ENCODE measurements around the gene SCPEP1.

Gene SCPEP1

DNA sequence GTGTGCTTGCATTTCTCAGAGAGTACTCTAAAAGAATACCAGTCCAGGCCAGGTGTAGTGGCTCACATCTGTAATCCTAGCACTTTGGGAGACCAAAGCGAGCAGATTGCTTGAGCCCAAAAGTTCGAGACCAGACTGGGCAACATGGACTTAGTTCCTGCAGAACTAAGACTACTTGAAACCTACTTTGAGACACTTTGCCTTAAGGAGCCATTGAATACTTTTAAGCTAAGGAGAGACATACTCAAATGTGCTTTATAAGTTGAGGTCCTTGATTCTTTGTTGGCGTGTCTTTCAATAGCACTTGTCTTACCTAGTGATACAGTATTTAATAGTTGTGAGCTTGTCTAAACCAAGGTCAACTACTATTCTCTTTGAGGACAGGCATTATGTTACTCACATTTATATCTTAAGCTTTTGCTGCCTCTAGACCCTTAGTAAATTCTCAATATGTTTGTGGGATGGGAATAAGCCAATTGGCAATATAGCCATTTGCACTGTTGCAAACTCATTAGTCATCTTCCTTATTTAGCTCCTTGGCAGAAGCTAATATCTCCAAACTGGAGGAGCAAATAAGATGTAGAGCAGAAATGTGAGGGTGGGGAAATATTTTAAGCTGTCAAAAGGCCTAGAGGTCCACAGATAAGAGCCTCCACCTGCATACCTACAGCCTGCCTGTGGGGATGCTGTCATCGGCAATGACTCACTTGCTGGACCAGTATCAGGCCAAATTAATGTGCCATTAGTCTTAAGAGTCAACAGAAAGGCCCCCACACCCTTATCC is 16.3 kb downstream of the SCPEP1 start:
- no peak overlapping the region for H3K4me3 ChIP-seq (ENCODE audit: low read length)

GRCh38 chr17:56995766-56996165 is 17.8 kb downstream of the SCPEP1 start:
- Histone ChIP-seq H3K9me3 (ENCODE audit: low read length) (no peaks in the 10 kb centered on the region), H2AFZ (ENCODE audit: low read depth, low read length) (no peak overlapping the region), H3K27me3 (ENCODE audit: insufficient read depth, low read length) (no peaks in the 10 kb centered on the region), H3K36me3 (ENCODE audit: insufficient read depth, low read length) (peaks cover 34% of the 10 kb centered on the region), H3K4me1 (ENCODE audit: insufficient read depth, low read length) (no peaks in the 10 kb centered on the region), H3K4me3 (ENCODE audit: low read length) (no peak overlapping the region)

More for the DNA sequence above, 16.3 kb downstream of the SCPEP1 start:
- Histone ChIP-seq H2AFZ (ENCODE audit: low read depth, low read length) (no peak overlapping the region), H3K36me3 (ENCODE audit: insufficient read depth, low read length) (peaks cover 30% of the 10 kb centered on the region), H3K27me3 (ENCODE audit: insufficient read depth, low read length) (no peaks in the 10 kb centered on the region), H3K4me1 (ENCODE audit: insufficient read depth, low read length) (no peaks in the 10 kb centered on the region), H3K9me3 (ENCODE audit: low read length) (no peaks in the 10 kb centered on the region)

- Histone ChIP-seq H3K4me1 (ENCODE audit: insufficient read depth, low read length) (no peaks in the 10 kb centered on the region), H3K36me3 (ENCODE audit: insufficient read depth, low read length) (peaks cover 41% of the 10 kb centered on the region), H3K9me3 (ENCODE audit: low read length) (no peaks in the 10 kb centered on the region), H3K27me3 (ENCODE audit: insufficient read depth, low read length) (no peaks in the 10 kb centered on the region), H3K4me3 (ENCODE audit: low read length) (no peak overlapping the region), H2AFZ (ENCODE audit: low read depth, low read length) (no peak overlapping the region)
Observed at GRCh38 chr17:56997313-56997712, 19.4 kb downstream of the SCPEP1 start.

DNA sequence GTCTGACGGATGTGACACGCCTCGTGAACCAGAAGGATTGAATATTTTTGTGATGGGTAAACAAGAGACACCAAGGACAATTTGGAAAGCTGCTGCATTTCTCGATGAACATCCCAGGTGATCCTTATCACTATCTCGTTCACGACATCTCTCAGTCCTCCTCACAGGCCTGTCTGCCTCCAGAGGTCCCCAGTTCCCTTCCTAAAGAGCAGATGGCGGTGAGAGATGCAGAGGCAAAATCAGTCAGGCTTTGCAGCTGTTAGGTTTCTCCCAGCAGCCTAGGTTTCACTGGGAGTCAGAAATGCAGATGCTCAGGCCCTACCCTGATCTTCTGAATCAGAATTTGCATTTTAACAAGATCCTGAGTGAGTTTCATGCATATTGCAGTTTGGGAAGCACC is 23.6 kb downstream of the SCPEP1 start:
- no peaks in the 10 kb centered on the region for H3K9me3 ChIP-seq (ENCODE audit: low read length)
- no peak overlapping the region for H2AFZ ChIP-seq (ENCODE audit: low read depth, low read length)
- H3K4me3 ChIP-seq (ENCODE audit: low read length): no peak overlapping the region
- H3K27me3 ChIP-seq (ENCODE audit: insufficient read depth, low read length): no peaks in the 10 kb centered on the region
- peaks cover 32% of the 10 kb centered on the region for H3K36me3 ChIP-seq (ENCODE audit: insufficient read depth, low read length)
- H3K4me1 ChIP-seq (ENCODE audit: insufficient read depth, low read length): no peaks in the 10 kb centered on the region

- peaks cover 25% of the 10 kb centered on the region for H3K36me3 ChIP-seq (ENCODE audit: insufficient read depth, low read length)
- H2AFZ ChIP-seq (ENCODE audit: low read depth, low read length): no peak overlapping the region
- no peaks in the 10 kb centered on the region for H3K27me3 ChIP-seq (ENCODE audit: insufficient read depth, low read length)
- H3K9me3 ChIP-seq (ENCODE audit: low read length): no peaks in the 10 kb centered on the region
- H3K4me1 ChIP-seq (ENCODE audit: insufficient read depth, low read length): no peaks in the 10 kb centered on the region
- H3K4me3 ChIP-seq (ENCODE audit: low read length): no peak overlapping the region
Observed at GRCh38 chr17:57002904-57003303, 25.0 kb downstream of the SCPEP1 start.

DNA sequence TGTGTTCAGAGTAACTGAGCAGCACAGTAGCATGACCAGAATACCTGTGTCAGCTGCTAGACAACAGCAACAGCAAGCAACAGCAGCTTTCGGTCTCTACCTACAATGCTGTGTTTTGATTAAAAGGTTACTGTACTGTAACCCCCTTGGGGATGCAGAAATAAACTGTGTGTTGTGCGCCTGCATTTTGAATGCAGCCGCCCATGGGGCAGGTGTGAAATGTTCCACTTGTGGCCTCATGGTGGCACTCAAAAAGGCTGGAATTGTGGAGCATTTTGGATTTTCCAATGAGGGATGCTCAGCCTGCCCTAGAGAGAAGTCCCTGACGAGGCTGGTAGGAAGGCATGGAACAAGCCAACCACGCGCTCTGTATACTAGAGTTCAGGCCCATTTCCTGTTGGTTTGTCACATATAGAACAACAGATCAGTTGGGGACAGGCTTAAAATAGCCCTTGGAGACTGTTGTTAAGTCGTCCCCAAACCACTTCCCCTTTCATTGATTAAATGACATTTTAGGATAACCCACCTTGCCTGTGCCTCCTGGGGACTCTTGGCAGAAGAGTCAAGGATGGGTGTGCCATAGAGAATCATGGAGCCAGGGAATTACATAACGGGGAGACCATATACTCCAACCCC is 27.1 kb downstream of the SCPEP1 start:
- Histone ChIP-seq H3K36me3 (ENCODE audit: insufficient read depth, low read length) (peaks cover 25% of the 10 kb centered on the region), H3K9me3 (ENCODE audit: low read length) (no peaks in the 10 kb centered on the region), H2AFZ (ENCODE audit: low read depth, low read length) (no peak overlapping the region), H3K4me1 (ENCODE audit: insufficient read depth, low read length) (no peaks in the 10 kb centered on the region), H3K27me3 (ENCODE audit: insufficient read depth, low read length) (no peaks in the 10 kb centered on the region), H3K4me3 (ENCODE audit: low read length) (no peak overlapping the region)

DNA sequence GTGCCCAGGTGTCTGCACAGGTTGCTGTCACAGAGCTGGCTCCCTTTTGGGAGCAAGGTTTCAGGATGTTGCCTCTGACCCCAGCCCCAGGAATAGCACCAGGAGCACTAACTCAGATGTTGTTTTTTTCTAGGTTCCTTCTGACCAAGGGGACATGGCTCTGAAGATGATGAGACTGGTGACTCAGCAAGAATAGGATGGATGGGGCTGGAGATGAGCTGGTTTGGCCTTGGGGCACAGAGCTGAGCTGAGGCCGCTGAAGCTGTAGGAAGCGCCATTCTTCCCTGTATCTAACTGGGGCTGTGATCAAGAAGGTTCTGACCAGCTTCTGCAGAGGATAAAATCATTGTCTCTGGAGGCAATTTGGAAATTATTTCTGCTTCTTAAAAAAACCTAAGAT is 28.1 kb downstream of the SCPEP1 start:
- Histone ChIP-seq H3K36me3 (ENCODE audit: insufficient read depth, low read length) (peaks cover 16% of the 10 kb centered on the region), H3K27me3 (ENCODE audit: insufficient read depth, low read length) (no peaks in the 10 kb centered on the region), H3K4me3 (ENCODE audit: low read length) (no peak overlapping the region), H2AFZ (ENCODE audit: low read depth, low read length) (no peak overlapping the region), H3K9me3 (ENCODE audit: low read length) (no peaks in the 10 kb centered on the region), H3K4me1 (ENCODE audit: insufficient read depth, low read length) (no peaks in the 10 kb centered on the region)

- no peak overlapping the region for H3K4me3 ChIP-seq (ENCODE audit: low read length)
- no peaks in the 10 kb centered on the region for H3K9me3 ChIP-seq (ENCODE audit: low read length)
- no peaks in the 10 kb centered on the region for H3K36me3 ChIP-seq (ENCODE audit: insufficient read depth, low read length)
- H2AFZ ChIP-seq (ENCODE audit: low read depth, low read length): no peak overlapping the region
- no peaks in the 10 kb centered on the region for H3K4me1 ChIP-seq (ENCODE audit: insufficient read depth, low read length)
- H3K27me3 ChIP-seq (ENCODE audit: insufficient read depth, low read length): no peaks in the 10 kb centered on the region
Observed at GRCh38 chr17:57008958-57009357, 31.0 kb downstream of the SCPEP1 start.

- no peak overlapping the region for H2AFZ ChIP-seq (ENCODE audit: low read depth, low read length)
- no peaks in the 10 kb centered on the region for H3K9me3 ChIP-seq (ENCODE audit: low read length)
- H3K4me3 ChIP-seq (ENCODE audit: low read length): no peak overlapping the region
- H3K36me3 ChIP-seq (ENCODE audit: insufficient read depth, low read length): no peaks in the 10 kb centered on the region
- no peaks in the 10 kb centered on the region for H3K4me1 ChIP-seq (ENCODE audit: insufficient read depth, low read length)
- no peaks in the 10 kb centered on the region for H3K27me3 ChIP-seq (ENCODE audit: insufficient read depth, low read length)
Observed at GRCh38 chr17:57009737-57010445, 32.0 kb downstream of the SCPEP1 start.

- no peaks in the 10 kb centered on the region for H3K27me3 ChIP-seq (ENCODE audit: insufficient read depth, low read length)
- H3K36me3 ChIP-seq (ENCODE audit: insufficient read depth, low read length): no peaks in the 10 kb centered on the region
- no peak overlapping the region for H2AFZ ChIP-seq (ENCODE audit: low read depth, low read length)
- H3K4me1 ChIP-seq (ENCODE audit: insufficient read depth, low read length): no peaks in the 10 kb centered on the region
- H3K4me3 ChIP-seq (ENCODE audit: low read length): no peak overlapping the region
- H3K9me3 ChIP-seq (ENCODE audit: low read length): no peaks in the 10 kb centered on the region
Observed at GRCh38 chr17:57010487-57010886, 32.6 kb downstream of the SCPEP1 start.

- H3K9me3 ChIP-seq (ENCODE audit: low read length): no peaks in the 10 kb centered on the region
- peaks cover 4% of the 10 kb centered on the region for H3K4me1 ChIP-seq (ENCODE audit: insufficient read depth, low read length)
- H3K4me3 ChIP-seq (ENCODE audit: low read length): no peak overlapping the region
- no peaks in the 10 kb centered on the region for H3K36me3 ChIP-seq (ENCODE audit: insufficient read depth, low read length)
- H2AFZ ChIP-seq (ENCODE audit: low read depth, low read length): no peak overlapping the region
- H3K27me3 ChIP-seq (ENCODE audit: insufficient read depth, low read length): no peaks in the 10 kb centered on the region
Observed at GRCh38 chr17:57011491-57012015, 33.6 kb downstream of the SCPEP1 start.

GRCh38 chr17:57016071-57016763 is 38.3 kb downstream of the SCPEP1 start:
- no peaks in the 10 kb centered on the region for H3K36me3 ChIP-seq (ENCODE audit: insufficient read depth, low read length)
- H3K27me3 ChIP-seq (ENCODE audit: insufficient read depth, low read length): no peaks in the 10 kb centered on the region
- H2AFZ ChIP-seq (ENCODE audit: low read depth, low read length): no peak overlapping the region
- no peak overlapping the region for H3K4me3 ChIP-seq (ENCODE audit: low read length)
- H3K4me1 ChIP-seq (ENCODE audit: insufficient read depth, low read length): peaks cover 7% of the 10 kb centered on the region
- no peaks in the 10 kb centered on the region for H3K9me3 ChIP-seq (ENCODE audit: low read length)

- Histone ChIP-seq H3K9me3 (ENCODE audit: low read length) (no peaks in the 10 kb centered on the region), H2AFZ (ENCODE audit: low read depth, low read length) (no peak overlapping the region), H3K4me3 (ENCODE audit: low read length) (no peak overlapping the region)
Observed at GRCh38 chr17:57016764-57017116, 38.8 kb downstream of the SCPEP1 start.

More at GRCh38 chr17:57016764-57017116, 38.8 kb downstream of the SCPEP1 start:
- Histone ChIP-seq H3K4me1 (ENCODE audit: insufficient read depth, low read length) (peaks cover 7% of the 10 kb centered on the region), H3K36me3 (ENCODE audit: insufficient read depth, low read length) (no peaks in the 10 kb centered on the region), H3K27me3 (ENCODE audit: insufficient read depth, low read length) (no peaks in the 10 kb centered on the region)
